Cerebellar cortex (tissue), 1 donor: ENCODE data around the gene PCDHA7.
"Not testable (repeated sequence)": the region's sequence is repeated elsewhere in the genome, so short reads cannot be mapped to it uniquely, and the experiment has no call there.

ENCODE experiments used
- DNase-seq: peaks from one replicate; pipeline ENCODE4 v3.0.0-alpha.2; 2015; ENCODE audit warnings: low spot score

Gene PCDHA7

DNA sequence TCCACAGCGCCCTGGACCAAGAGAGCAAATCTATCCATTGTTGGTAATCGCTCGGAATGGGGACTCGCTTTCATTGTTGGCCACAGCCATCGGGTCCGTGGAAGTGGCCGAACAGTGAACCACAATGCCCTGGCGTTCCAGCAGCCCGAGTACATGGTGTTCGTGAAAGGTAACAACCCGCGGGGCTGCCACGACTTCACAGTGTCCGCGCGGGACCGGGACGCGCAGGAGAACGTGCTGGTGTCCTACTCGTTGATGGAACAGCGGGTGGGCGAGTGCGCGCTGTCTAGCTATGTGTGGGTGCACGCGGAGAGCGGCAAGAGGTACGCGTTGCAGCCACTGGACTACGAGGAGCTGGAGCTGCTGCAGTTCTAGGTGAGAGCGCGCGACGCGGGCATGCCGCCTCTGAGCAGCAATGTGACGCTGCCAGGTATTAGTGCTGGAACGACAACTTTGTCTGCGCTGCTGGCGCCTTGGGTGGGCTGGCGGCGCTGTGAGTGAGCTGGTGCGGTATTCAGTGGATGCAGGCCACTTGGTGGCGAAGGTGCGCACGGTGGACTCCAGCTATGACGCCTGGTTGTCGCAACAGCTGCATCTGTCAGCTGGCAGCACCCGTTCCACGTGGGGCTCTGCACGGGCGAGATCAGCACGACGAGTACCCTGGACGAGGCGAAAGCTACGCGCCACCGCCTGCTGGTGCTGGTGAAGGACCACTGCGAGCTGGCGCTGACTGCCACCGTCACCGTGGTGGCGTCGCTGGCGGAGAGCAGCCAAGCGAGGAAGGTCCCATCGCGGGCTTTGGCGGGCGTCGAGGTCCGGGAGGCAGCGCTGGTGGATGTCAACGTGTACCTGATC, 28.6 kb downstream of the PCDHA7 start:
- no peak for DNase-seq

DNA sequence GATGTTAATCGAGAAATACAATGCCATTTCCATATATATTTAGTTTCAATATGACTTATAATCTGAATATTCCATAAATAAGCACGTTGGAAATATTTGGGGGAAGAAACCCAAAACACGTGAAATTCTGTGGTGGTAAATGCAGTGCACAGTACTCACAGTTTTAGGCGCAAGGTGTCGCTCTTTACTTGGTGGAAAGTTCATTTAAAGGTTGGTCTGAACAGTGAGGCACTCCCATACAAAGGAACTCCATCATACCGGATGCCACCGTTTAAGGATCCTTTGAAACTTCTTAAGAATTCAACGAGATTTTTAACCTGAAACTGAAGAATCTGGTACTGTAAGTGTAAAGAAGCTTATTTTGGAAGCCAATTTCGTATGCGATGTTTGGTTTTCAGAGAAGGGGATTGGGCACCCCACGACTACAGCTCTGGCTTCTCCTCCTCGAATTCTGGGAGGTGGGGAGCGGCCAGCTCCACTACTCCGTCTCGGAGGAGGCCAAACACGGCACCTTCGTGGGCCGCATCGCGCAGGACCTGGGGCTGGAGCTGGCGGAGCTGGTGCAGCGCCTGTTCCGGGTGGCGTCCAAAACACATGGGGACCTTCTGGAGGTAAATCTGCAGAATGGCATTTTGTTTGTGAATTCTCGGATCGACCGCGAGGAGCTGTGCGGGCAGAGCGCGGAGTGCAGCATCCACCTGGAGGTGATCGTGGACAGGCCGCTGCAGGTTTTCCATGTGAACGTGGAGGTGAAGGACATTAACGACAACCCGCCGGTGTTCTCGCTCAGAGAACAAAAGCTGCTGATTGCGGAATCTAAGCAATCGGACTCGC, 34.9 kb downstream of the PCDHA7 start, which contains the start of gene PCDHA11:
Gene PCDHA11, plus strand, starts transcription at position 237 of the 834 bp plus-strand sequence. Its CDS starts 147 bp downstream, at position 384.
- DNase-seq: peak; percentile 83

DNA sequence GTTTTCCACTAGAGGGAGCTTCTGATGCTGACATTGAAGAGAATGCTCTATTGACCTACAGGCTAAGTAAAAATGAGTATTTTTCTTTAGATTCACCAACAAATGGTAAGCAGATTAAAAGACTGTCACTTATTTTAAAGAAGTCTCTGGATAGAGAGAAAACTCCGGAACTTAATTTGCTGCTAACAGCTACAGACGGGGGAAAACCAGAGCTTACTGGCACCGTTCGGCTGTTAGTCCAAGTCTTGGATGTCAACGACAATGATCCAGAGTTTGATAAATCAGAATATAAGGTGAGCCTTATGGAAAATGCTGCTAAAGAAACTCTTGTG, 35.5 kb downstream of the PCDHA7 start:
- DNase-seq: no peak

DNA sequence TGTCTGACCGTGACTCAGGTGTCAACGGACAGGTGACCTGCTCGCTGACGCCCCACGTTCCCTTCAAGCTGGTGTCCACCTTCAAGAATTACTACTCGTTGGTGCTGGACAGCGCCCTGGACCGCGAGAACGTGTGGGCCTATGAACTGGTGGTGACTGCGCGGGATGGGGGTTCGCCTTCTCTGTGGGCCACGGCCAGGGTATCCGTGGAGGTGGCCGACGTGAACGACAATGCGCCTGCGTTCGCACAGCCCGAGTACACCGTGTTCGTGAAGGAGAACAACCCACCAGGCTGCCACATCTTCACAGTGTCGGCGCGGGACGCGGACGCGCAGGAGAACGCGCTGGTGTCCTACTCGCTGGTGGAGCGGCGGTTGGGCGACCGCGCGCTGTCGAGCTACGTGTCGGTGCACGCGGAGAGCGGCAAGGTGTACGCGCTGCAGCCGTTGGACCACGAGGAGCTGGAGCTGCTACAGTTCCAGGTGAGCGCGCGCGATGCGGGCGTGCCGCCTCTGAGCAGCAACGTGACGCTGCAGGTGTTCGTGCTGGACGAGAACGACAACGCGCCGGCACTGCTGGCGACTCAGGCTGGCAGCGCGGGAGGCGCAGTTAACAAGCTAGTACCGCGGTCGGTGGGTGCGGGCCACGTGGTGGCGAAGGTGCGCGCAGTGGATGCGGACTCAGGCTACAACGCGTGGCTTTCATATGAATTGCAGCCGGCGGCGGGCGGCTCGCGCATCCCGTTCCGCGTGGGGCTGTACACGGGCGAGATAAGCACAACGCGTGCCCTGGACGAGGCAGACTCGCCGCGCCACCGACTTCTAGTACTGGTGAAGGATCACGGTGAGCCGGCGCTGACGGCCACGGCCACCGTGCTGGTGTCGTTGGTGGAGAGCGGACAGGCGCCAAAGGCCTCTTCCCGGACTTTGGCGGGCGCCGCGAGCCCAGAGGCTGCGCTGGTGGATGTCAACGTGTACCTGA, 36.4 kb downstream of the PCDHA7 start:
- no peak for DNase-seq

DNA sequence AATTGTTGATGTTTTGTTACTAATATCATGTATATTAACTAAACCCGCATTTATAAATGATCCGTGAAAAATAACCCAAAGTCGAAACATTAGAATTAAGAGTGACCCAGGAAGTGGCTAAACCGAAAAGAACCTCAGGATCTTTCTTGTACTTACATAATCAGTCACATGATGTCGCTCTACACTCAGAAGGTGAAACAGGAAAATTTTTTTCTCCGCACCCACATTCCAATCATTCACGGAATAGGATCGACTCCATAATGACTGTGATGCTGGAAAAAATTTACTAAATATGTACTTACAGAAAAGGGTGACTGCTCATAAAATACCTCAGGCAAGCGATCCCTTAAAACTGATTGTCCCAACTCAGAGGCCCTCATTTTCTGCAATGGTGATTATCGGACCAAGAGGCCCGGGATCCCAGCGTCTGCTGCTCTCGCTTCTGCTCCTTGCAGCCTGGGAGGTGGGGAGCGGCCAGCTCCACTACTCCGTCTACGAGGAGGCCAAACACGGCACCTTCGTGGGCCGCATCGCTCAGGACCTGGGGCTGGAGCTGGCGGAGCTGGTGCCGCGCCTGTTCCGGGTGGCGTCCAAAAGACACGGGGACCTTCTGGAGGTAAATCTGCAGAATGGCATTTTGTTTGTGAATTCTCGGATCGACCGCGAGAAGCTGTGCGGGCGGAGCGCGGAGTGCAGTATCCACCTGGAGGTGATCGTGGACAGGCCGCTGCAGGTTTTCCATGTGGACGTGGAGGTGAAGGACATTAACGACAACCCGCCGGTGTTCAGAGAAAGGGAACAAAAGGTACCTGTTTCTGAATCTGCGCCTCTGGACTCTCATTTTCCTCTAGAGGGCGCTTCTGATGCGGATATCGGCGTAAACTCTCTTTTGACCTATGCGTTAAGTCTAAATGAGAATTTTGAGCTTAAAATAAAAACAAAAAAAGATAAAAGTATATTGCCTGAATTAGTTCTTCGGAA, 41.3 kb downstream of the PCDHA7 start, which contains the start of gene PCDHA12:
Gene PCDHA12, plus strand, starts transcription at position 224 of the 981 bp plus-strand sequence. Its CDS starts 165 bp downstream, at position 389.
- peak; percentile 69 for DNase-seq

DNA sequence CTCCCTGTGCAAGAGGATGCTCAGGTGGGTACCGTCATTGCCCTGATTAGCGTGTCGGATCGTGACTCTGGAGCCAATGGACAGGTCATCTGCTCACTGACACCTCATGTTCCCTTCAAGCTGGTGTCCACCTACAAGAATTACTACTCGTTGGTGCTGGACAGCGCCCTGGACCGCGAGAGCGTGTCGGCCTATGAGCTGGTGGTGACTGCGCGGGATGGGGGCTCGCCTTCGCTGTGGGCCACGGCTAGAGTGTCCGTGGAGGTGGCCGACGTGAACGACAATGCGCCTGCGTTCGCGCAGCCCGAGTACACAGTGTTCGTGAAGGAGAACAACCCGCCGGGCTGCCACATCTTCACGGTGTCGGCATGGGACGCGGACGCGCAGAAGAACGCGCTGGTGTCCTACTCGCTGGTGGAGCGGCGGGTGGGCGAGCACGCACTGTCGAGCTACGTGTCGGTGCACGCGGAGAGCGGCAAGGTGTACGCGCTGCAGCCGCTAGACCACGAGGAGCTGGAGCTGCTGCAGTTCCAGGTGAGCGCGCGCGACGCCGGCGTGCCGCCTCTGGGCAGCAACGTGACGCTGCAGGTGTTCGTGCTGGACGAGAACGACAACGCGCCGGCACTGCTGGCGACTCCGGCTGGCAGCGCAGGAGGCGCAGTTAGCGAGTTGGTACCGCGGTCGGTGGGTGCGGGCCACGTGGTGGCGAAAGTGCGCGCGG, 42.6 kb downstream of the PCDHA7 start:
- DNase-seq: not testable (repeated sequence)

DNA sequence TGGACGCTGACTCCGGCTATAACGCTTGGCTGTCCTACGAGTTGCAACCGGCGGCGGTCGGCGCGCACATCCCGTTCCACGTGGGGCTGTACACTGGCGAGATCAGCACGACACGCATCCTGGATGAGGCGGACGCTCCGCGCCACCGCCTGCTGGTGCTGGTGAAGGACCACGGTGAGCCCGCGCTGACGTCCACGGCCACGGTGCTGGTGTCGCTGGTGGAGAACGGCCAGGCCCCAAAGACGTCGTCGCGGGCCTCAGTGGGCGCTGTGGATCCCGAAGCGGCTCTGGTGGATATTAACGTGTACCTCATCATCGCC, 43.2 kb downstream of the PCDHA7 start:
- DNase-seq: no peak

DNA sequence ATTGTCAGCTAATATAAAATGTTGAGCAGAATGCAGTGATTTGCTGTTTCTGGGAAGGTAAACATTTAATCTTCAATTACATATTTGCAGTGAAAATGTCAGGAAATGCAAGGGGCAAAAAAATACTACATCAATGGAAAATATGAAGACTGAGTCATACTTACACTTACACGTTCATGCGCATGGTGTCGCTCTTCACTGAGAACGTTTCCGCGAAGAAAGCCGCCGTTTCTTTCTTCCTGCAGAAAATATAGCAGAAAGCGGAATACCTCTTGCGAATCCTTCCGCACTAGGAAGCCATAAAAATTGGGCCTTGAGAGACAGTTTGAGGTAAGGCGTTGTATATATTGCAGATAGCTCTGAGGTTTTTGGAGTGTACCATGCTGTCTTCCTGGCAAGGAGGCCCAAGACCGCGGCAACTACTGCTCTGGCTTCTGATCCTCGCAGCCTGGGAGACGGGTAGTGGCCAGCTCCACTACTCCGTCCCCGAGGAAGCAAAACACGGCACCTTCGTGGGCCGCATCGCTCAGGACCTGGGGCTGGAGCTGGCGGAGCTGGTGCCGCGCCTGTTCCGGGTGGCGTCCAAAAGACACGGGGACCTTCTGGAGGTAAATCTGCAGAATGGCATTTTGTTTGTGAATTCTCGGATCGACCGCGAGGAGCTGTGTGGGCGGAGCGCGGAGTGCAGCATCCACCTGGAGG, 48.0 kb downstream of the PCDHA7 start, which contains the start of gene PCDHA13:
Gene PCDHA13, plus strand, starts transcription at position 236 of the 702 bp plus-strand sequence. Its CDS starts 145 bp downstream, at position 381.
- peak; percentile 19 for DNase-seq

DNA sequence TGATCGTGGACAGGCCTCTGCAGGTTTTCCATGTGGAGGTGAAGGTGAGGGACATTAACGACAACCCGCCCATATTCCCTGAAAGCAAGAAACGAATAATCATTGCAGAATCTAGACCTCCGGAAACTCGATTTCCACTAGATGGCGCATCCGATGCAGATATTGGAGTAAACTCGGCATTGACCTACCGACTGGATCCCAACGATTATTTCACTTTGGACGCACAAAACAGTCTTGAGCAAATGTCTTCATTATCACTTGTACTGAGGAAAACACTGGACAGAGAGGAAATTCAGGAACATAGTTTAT, 48.5 kb downstream of the PCDHA7 start:
- peak; percentile 13 for DNase-seq

DNA sequence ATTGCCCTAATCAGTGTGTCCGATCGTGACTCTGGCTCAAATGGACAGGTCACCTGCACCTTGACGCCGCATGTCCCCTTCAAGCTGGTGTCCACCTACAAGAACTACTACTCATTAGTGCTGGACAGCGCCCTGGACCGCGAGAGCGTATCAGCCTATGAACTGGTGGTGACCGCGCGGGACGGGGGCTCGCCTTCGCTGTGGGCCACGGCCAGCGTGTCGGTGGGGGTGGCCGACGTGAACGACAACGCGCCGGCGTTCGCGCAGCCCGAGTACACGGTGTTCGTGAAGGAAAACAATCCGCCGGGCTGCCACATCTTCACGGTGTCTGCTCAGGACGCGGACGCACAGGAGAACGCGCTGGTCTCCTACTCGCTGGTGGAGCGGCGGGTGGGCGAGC, 49.3 kb downstream of the PCDHA7 start:
- no peak for DNase-seq

DNA sequence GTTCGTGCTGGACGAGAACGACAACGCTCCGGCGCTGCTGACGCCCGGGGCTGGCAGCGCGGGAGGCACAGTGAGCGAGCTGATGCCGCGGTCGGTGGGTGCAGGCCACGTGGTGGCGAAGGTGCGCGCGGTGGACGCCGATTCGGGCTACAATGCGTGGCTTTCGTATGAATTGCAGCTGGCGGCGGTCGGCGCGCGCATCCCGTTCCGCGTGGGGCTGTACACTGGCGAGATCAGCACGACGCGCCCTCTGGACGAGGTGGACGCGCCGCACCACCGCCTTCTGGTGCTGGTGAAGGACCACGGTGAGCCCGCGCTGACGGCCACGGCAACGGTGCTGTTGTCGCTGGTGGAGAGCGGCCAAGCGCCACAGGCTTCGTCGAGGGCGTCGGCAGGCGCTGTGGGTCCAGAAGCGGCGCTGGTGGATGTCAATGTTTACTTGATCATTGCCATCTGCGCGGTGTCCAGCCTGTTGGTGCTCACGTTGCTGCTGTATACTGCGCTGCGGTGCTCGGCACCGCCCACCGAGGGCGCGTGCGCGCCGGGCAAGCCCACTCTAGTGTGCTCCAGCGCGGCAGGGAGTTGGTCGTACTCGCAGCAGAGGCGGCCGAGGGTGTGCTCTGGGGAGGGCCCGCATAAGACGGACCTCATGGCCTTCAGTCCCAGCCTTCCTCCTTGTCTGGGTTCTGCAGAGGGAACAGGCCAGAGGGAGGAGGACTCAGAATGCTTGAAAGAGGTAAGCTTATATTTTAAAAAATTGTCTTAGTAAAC, 50.0 kb downstream of the PCDHA7 start:
- no peak for DNase-seq
